Spleen (tissue), 11 donors: ENCODE data around the gene TRIM7. TPM values are rescaled to one million over a fixed set of nuclear protein-coding genes. Genes with fewer than 3 reads are reported as not detected.
A peak's percentile ranks its signal among the peaks of the same experiment; 100 is the strongest.

Experiments used
- DNase-seq: peaks from one replicate; pipeline ENCODE4 v3.0.0-alpha.2; 2020
- H3K27ac ChIP-seq, 8 donors: fragments of 200-600 bp; sonication (generic) in 7 of 8; 1 replicate in 4 of 8; 2 replicates in 4 of 8; pipeline versions ENCODE4 v1.5.0 to v1.8.0; 2016 to 2021; ENCODE audit warnings: inconsistent platforms in 4 of 8, mild to moderate bottlenecking in 4 of 8, moderate library complexity in 1 of 8
- H3K27me3 ChIP-seq, 7 donors: fragments of 200-600 bp; sonication (generic) in 6 of 7; replicated peaks in 1 of 7; 1 replicate in 4 of 7; 2 replicates in 3 of 7; pipeline versions ENCODE4 v1.5.0 to v1.8.0; 2016 to 2021; ENCODE audit warnings: inconsistent platforms in 3 of 7, mild to moderate bottlenecking in 1 of 7
- H3K36me3 ChIP-seq, 6 donors: fragments of 200-600 bp; sonication (generic) in 5 of 6; 1 replicate in 4 of 6; 2 replicates in 2 of 6; pipeline versions ENCODE4 v1.5.0 to v1.8.0; 2016 to 2021; ENCODE audit warnings: inconsistent platforms in 2 of 6
- H3K4me1 ChIP-seq, 6 donors: fragments of 200-600 bp; sonication (generic) in 5 of 6; 1 replicate in 3 of 6; 2 replicates in 3 of 6; pipeline versions ENCODE4 v1.5.0 to v1.8.0; 2016 to 2021; ENCODE audit warnings: inconsistent platforms in 3 of 6
- H3K4me3 ChIP-seq, 8 donors: fragments of 200-600 bp; sonication (generic) in 7 of 8; 1 replicate in 4 of 8; 2 replicates in 4 of 8; pipeline versions ENCODE4 v1.5.0 to v1.8.0; 2016 to 2021; ENCODE audit warnings: inconsistent platforms in 4 of 8, mild to moderate bottlenecking in 4 of 8, moderate library complexity in 2 of 8
- H3K9me3 ChIP-seq, 8 donors: fragments of 200-600 bp; sonication (generic) in 7 of 8; 1 replicate in 4 of 8; 2 replicates in 4 of 8; pipeline versions ENCODE4 v1.5.0 to v1.8.0; 2016 to 2021; ENCODE audit warnings: inconsistent platforms in 4 of 8
- CTCF ChIP-seq, 11 experiments: fragments of 200-600 bp in 7 of 11; fragments of 450-650 bp in 4 of 11; sonication (generic) in 4 of 11; IDR thresholded peaks in 8 of 11; conservative IDR thresholded peaks in 3 of 11; 1 replicate in 7 of 11; 2 replicates in 4 of 11; pipeline versions ENCODE4 v1.4.0 to v1.8.0; 2016 to 2021; ENCODE audit warnings: antibody characterized with exemption in 11 of 11, inconsistent platforms in 4 of 11, mild to moderate bottlenecking in 1 of 11
- POLR2A ChIP-seq, 3 donors: fragments of 450-650 bp; IDR thresholded peaks; one replicate each; pipeline ENCODE4 v1.5.1; 2017; ENCODE audit warnings: antibody characterized with exemption in 3 of 3, mild to moderate bottlenecking in 1 of 3
- POLR2AphosphoS5 ChIP-seq, 3 donors: sonication (generic); formaldehyde crosslinking; IDR thresholded peaks; one replicate each; pipeline ENCODE4 v1.5.1; 2017; ENCODE audit warnings: antibody characterized with exemption in 3 of 3
- WGBS, 5 donors: extraction: QIAGEN DNeasy Blood & Tissue Kit in 3 of 5; methylation state at CpG; one replicate each; pipeline versions ENCODE4 v1.1.5 to v1.1.7; 2013 to 2018; 5-methylcytosine and 5-hydroxymethylcytosine counted together
- intact Hi-C: fragments of 100-400 bp; cut with DNase I; formaldehyde crosslinking; loops from one replicate; pipeline ENCODE4 v1.15.0; 2023; ENCODE audit warnings: low total_unique reads
- polyA plus RNA-seq, 3 donors: library from polyadenylated mRNA; stranded (reverse); fragments of 200-250 nt; gene quantifications; one replicate each; pipeline ENCODE4 v1.2.1, GENCODE V29; 2013
- total RNA-seq, 7 donors: library from RNA; depleted of rRNA in 3 of 7; stranded (reverse); fragments of >200 nt in 3 of 7; fragmentation: NEBNext Ultra II Directional in 4 of 7; extraction: Animal tissue kit (Norgen Biotek cat#: 25700) in 4 of 7; gene quantifications; one replicate each; pipeline versions ENCODE4 v1.1.0 to v1.2.1, GENCODE V29; 2016 to 2021
- donor health status: healthy with polysubstance abuse.
- donor health status: DM: no; HTN: no; CAD: no; lungs with moderate emphysema.
- donor health status: DM: no; HTN: no; CAD: no.
- donor health status: Bipolar disorder and iron deficiency.
- donor health status: healthy.
- donor health status: DM: no; HTN: no; CAD: no.
- donor health status: DM: yes; HTN: yes; CAD: no.

Gene TRIM7
- total and polyA plus RNA-seq, 10 donors, result 0.81 to 3.9 (median 1.3) TPM

GRCh38 chr5:181194489-181195248 lies 10.3 kb downstream of the TRIM7 start:
- H3K4me1 ChIP-seq, result peaks cover 3 to 41% (median 19%) of the 10 kb centered on the region in 6 donors
- H3K27me3 ChIP-seq, result no peaks in the 10 kb centered on the region
- no peak overlapping the region for H3K27ac ChIP-seq
- TF ChIP-seq POLR2A (IDR thresholded peaks at IDR 0.05) (no peak), POLR2AphosphoS5 (IDR thresholded peaks at IDR 0.05) (no peak), CTCF (IDR thresholded peaks at IDR 0.05 in 8 of 11, conservative IDR thresholded peaks at IDR 0.05 in 3 of 11) (no peak)
- no peaks in the 10 kb centered on the region for H3K36me3 ChIP-seq
- DNase-seq, result peak; percentile 71
- 80 to 85% (median 82%) methylated on average over 21 of the region's 21 CpGs for WGBS, 5 donors
- H3K9me3 ChIP-seq, result no peaks in the 10 kb centered on the region
- H3K4me3 ChIP-seq, result no peak overlapping the region
- intact Hi-C loops, result loop anchor here (5.0 kb wide), 1 partner anchor 48 kb away; the partner anchor contains the start of gene RACK1

GRCh38 chr5:181193656-181194055 lies 11.3 kb downstream of the TRIM7 start:
- no peaks in the 10 kb centered on the region for H3K9me3 ChIP-seq
- TF ChIP-seq CTCF (IDR thresholded peaks at IDR 0.05 in 8 of 11, conservative IDR thresholded peaks at IDR 0.05 in 3 of 11) (no peak), POLR2A (IDR thresholded peaks at IDR 0.05) (no peak), POLR2AphosphoS5 (IDR thresholded peaks at IDR 0.05) (no peak)
- peaks cover 3 to 44% (median 23%) of the 10 kb centered on the region in 6 donors for H3K4me1 ChIP-seq
- WGBS, 5 donors, result 53 to 95% (median 92%) methylated on average over 2 of the region's 2 CpGs
- no peak for DNase-seq
- intact Hi-C loops, result loop anchor here (5.0 kb wide), 1 partner anchor 49 kb away; the partner anchor contains the start of gene RACK1
- H3K27ac ChIP-seq, result peak overlapping the region in 1 of 8 donors; percentile 11
- no peak overlapping the region for H3K4me3 ChIP-seq
- H3K27me3 ChIP-seq, result no peaks in the 10 kb centered on the region
- H3K36me3 ChIP-seq, result no peaks in the 10 kb centered on the region

DNA sequence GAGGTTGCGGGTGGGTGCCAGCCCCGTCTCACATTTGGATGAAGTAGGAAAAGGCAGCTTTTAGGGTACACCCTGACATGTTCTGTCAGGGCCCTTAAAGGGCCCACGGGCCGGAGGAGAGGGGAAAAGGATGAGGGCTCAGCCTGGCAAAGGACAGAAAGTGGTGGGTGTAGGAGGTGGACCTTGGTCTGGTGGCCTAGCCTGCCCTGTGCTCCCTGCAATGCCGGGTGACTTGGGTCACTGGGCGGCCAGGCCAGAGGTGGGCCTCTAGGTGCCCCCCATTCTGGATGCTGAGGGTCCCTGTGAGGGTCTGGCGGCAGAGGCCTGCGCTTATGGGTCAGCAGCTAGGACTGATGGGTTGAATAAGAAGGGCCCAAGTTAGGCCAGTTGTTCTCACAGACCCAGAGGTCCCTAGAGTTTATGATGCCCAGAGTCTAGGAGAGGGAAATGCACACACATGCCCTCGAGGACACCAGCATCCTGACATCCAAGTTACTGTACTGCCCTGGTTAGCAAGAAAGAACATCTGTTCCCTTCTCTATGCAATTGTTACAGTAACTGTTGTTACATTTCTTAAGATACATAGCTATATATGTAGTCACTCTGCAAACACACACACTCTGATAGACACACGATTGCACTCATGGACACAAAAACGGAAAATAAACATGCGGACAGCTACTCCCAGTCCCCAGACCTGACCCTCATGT lies 12.5 kb downstream of the TRIM7 start:
- TF ChIP-seq POLR2AphosphoS5 (IDR thresholded peaks at IDR 0.05) (no peak), POLR2A (IDR thresholded peaks at IDR 0.05) (no peak), CTCF (IDR thresholded peaks at IDR 0.05 in 8 of 11, conservative IDR thresholded peaks at IDR 0.05 in 3 of 11) (no peak)
- Histone ChIP-seq H3K27me3 (no peaks in the 10 kb centered on the region), H3K27ac (peak overlapping the region; percentile 74 to 96 (median 94)), H3K9me3 (no peaks in the 10 kb centered on the region), H3K4me1 (peaks cover 3 to 54% (median 31%) of the 10 kb centered on the region in 6 donors), H3K4me3 (peak overlapping the region; percentile 66 to 95 (median 88)), H3K36me3 (no peaks in the 10 kb centered on the region)
- 50 to 57% (median 56%) methylated on average over 11 to 12 of the region's 12 CpGs for WGBS, 5 donors
- no peak for DNase-seq
- intact Hi-C loops, result loop anchor here (5.0 kb wide), 1 partner anchor 50 kb away; the partner anchor contains the start of gene RACK1
